Measurements from ENCODE around the gene PRKAG1.

Gene PRKAG1

GRCh38 chr12:48980389-48980952, 38.1 kb downstream of the PRKAG1 start:
- DNase-seq: no peak

- DNase-seq: no peak
These were observed 38.8 kb downstream of the PRKAG1 start for GRCh38 chr12:48979602-48980388.

GRCh38 chr12:48978741-48979601, 39.6 kb downstream of the PRKAG1 start:
- DNase-seq: no peak

- DNase-seq: no peak
These were observed 40.3 kb downstream of the PRKAG1 start, which contains the start of gene WNT1 for GRCh38 chr12:48978291-48978740. Gene WNT1, plus strand, starts transcription at chr12:48978322. Its CDS starts 329 bp downstream, at chr12:48978651.

GRCh38 chr12:48977290-48978281, 41.0 kb downstream of the PRKAG1 start:
- DNase-seq: peak; percentile 41

GRCh38 chr12:48973941-48974673, 44.5 kb downstream of the PRKAG1 start:
- DNase-seq: peak; percentile 67

GRCh38 chr12:48973531-48973930, 45.0 kb downstream of the PRKAG1 start:
- DNase-seq: peak; percentile 40

GRCh38 chr12:48972952-48973483, 45.6 kb downstream of the PRKAG1 start:
- DNase-seq: no peak

GRCh38 chr12:48972213-48972951, 46.2 kb downstream of the PRKAG1 start:
- DNase-seq: peak; percentile 63

GRCh38 chr12:48970702-48971334, 47.8 kb downstream of the PRKAG1 start:
- DNase-seq: no peak

- DNase-seq: no peak
These were observed 48.5 kb downstream of the PRKAG1 start for GRCh38 chr12:48969833-48970701.

- no peak for DNase-seq
These were observed 49.3 kb downstream of the PRKAG1 start for GRCh38 chr12:48969160-48969771.

GRCh38 chr12:48968467-48968866, 50.1 kb downstream of the PRKAG1 start:
- DNase-seq: no peak

- no peak for DNase-seq
These were observed 50.6 kb downstream of the PRKAG1 start for GRCh38 chr12:48967991-48968390.

- no peak for DNase-seq
These were observed 52.2 kb downstream of the PRKAG1 start for GRCh38 chr12:48966177-48966895.

GRCh38 chr12:48965298-48965838, 53.2 kb downstream of the PRKAG1 start:
- DNase-seq: peak; percentile 45

- no peak for DNase-seq
These were observed 56.8 kb downstream of the PRKAG1 start for GRCh38 chr12:48961801-48962200.
